Fibroblast of peridontal ligament (primary cell): ENCODE results near the gene KAZN.

Source experiments
- DNase-seq: peaks from one replicate; pipeline ENCODE4 v3.0.0-alpha.2; 2010; ENCODE audit errors: extremely low read depth

KAZN gene

DNA sequence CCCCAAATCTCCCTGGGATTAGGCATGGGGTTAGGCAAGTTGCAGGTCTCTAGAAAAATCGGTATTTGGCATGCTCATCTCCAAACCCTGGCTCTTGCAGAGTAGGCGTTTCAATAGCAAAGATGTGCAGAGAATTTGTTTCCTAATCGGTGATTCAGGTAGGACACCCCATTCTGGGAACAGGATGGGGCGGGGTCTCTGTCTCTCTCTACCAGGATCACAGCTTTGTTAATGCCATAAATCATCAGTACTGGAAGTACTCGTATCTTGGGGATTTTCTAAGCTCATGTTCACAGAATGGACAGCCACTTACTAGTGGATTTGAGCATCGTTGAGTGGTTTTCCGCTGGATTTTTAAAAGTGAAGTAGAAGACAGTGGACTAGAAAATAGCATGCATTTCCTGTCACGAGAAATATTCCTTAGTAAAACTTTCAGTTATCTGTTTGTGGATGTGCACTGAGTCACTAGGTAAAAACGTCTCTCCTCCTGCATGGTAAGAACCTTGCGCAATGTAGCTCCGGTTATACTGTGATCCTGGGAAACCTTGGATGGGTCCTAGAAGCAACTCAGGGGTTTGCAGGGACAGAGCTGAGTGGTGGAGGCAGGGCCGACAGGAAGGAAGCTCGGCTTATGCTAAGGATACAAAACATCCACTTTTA lies 560.2 kb downstream of the KAZN start:
- no peak for DNase-seq

DNA sequence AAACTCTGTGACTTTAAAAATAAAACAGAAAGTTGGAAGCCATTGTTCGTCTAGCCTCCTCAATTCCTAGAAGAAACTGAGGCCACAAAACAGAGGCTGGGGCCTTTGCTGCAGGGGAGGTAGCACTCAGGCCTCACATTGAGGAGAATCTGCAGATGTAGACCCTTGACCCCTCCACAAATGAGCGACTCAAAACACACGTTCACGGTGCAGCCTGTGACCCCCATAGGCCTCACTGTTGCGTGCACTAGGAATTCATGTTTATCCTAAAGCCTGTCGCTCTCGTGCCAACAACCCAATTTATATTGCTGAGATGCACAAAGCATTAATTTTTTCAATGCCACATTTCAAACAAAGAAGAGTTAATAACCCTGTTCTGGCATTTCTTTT lies 560.7 kb downstream of the KAZN start:
- no peak for DNase-seq

- no peak for DNase-seq
Observed at GRCh38 chr1:15160626-15161025, 562.1 kb downstream of the KAZN start.

DNA sequence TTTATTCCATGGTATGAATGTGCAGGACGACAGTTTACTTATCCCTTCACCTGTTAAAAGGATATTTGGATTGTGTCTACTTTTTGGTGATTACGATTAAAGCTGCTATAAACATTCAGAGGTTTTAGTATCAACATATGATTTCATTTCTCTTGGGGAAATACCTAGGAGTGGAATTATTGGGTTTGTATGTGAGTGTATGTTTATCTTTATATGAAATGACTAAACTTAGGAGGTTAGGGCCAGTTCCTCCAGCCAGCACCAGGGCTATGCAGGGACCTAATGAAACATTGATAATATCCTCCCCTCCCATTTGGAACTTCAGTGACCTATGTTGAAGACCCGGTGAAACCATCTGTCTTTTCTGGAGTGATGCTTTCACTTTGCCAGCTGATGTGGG lies 568.9 kb downstream of the KAZN start:
- no peak for DNase-seq
